ENCODE data around the gene VSTM2L.

Gene VSTM2L

GRCh38 chr20:37915800-37916570 is 13.1 kb downstream of the VSTM2L start:
- Histone ChIP-seq H3K36me3 (ENCODE audit: low read depth) (no peaks in the 10 kb centered on the region), H3K4me1 (ENCODE audit: insufficient read depth, poor library complexity, severe bottlenecking) (no peaks in the 10 kb centered on the region), H3K27me3 (ENCODE audit: insufficient read depth, poor library complexity, severe bottlenecking) (peaks cover 11% of the 10 kb centered on the region), H3K4me3 (ENCODE audit: severe bottlenecking) (no peak overlapping the region), H3K9me3 (ENCODE audit: severe bottlenecking) (no peaks in the 10 kb centered on the region), H3K27ac (ENCODE audit: poor library complexity, severe bottlenecking) (no peak overlapping the region)
- DNase-seq (ENCODE audit: low spot score): peak; percentile 75
- no peak for TF ChIP-seq CTCF (IDR thresholded peaks at IDR 0.05; ENCODE audit: poor library complexity, severe bottlenecking)
- peak; percentile 7; the same call in 1 of the 3 replicates for ATAC-seq (ENCODE audit: low read depth)

GRCh38 chr20:37917461-37917860 is 14.5 kb downstream of the VSTM2L start:
- H3K4me1 ChIP-seq (ENCODE audit: insufficient read depth, poor library complexity, severe bottlenecking): no peaks in the 10 kb centered on the region
- DNase-seq (ENCODE audit: low spot score) (no peak), ATAC-seq (ENCODE audit: low read depth) (no peak)
- H3K36me3 ChIP-seq (ENCODE audit: low read depth): no peaks in the 10 kb centered on the region
- H3K27ac ChIP-seq (ENCODE audit: poor library complexity, severe bottlenecking): no peak overlapping the region
- no peak overlapping the region for H3K4me3 ChIP-seq (ENCODE audit: severe bottlenecking)
- H3K9me3 ChIP-seq (ENCODE audit: severe bottlenecking): no peaks in the 10 kb centered on the region
- peaks cover 11% of the 10 kb centered on the region for H3K27me3 ChIP-seq (ENCODE audit: insufficient read depth, poor library complexity, severe bottlenecking)
- no peak for TF ChIP-seq CTCF (IDR thresholded peaks at IDR 0.05; ENCODE audit: poor library complexity, severe bottlenecking)

- no peaks in the 10 kb centered on the region for H3K9me3 ChIP-seq (ENCODE audit: severe bottlenecking)
- no peak for TF ChIP-seq CTCF (IDR thresholded peaks at IDR 0.05; ENCODE audit: poor library complexity, severe bottlenecking)
- no peak overlapping the region for H3K4me3 ChIP-seq (ENCODE audit: severe bottlenecking)
- H3K27me3 ChIP-seq (ENCODE audit: insufficient read depth, poor library complexity, severe bottlenecking): peaks cover 8% of the 10 kb centered on the region
- no peaks in the 10 kb centered on the region for H3K4me1 ChIP-seq (ENCODE audit: insufficient read depth, poor library complexity, severe bottlenecking)
- ATAC-seq (ENCODE audit: low read depth): no peak
- no peak overlapping the region for H3K27ac ChIP-seq (ENCODE audit: poor library complexity, severe bottlenecking)
- no peak for DNase-seq (ENCODE audit: low spot score)
- H3K36me3 ChIP-seq (ENCODE audit: low read depth): no peaks in the 10 kb centered on the region
Observed at GRCh38 chr20:37918035-37918434, 15.1 kb downstream of the VSTM2L start.

- Histone ChIP-seq H3K36me3 (ENCODE audit: low read depth) (no peaks in the 10 kb centered on the region), H3K9me3 (ENCODE audit: severe bottlenecking) (no peaks in the 10 kb centered on the region), H3K4me3 (ENCODE audit: severe bottlenecking) (no peak overlapping the region), H3K4me1 (ENCODE audit: insufficient read depth, poor library complexity, severe bottlenecking) (no peaks in the 10 kb centered on the region), H3K27me3 (ENCODE audit: insufficient read depth, poor library complexity, severe bottlenecking) (peaks cover 3% of the 10 kb centered on the region), H3K27ac (ENCODE audit: poor library complexity, severe bottlenecking) (no peak overlapping the region)
- no peak for DNase-seq (ENCODE audit: low spot score)
- no peak for TF ChIP-seq CTCF (IDR thresholded peaks at IDR 0.05; ENCODE audit: poor library complexity, severe bottlenecking)
- ATAC-seq (ENCODE audit: low read depth): no peak
Observed at GRCh38 chr20:37919389-37920040, 16.6 kb downstream of the VSTM2L start.

- ATAC-seq (ENCODE audit: low read depth) (no peak), DNase-seq (ENCODE audit: low spot score) (peak; percentile 73)
- Histone ChIP-seq H3K4me1 (ENCODE audit: insufficient read depth, poor library complexity, severe bottlenecking) (no peaks in the 10 kb centered on the region), H3K27me3 (ENCODE audit: insufficient read depth, poor library complexity, severe bottlenecking) (peaks cover 3% of the 10 kb centered on the region), H3K36me3 (ENCODE audit: low read depth) (no peaks in the 10 kb centered on the region), H3K4me3 (ENCODE audit: severe bottlenecking) (no peak overlapping the region), H3K9me3 (ENCODE audit: severe bottlenecking) (no peaks in the 10 kb centered on the region), H3K27ac (ENCODE audit: poor library complexity, severe bottlenecking) (no peak overlapping the region)
- TF ChIP-seq CTCF (IDR thresholded peaks at IDR 0.05; ENCODE audit: poor library complexity, severe bottlenecking): no peak
Observed at GRCh38 chr20:37920270-37920669, 17.3 kb downstream of the VSTM2L start.
